Peyer's patch (tissue), 4 donors: ENCODE data around the gene CDH23.

Source experiments
- CTCF ChIP-seq, 6 experiments: fragments of 450-650 bp in 4 of 6; fragments of 200-600 bp in 2 of 6; sonication (generic) in 1 of 6; IDR thresholded peaks; one replicate each; pipeline ENCODE4 v1.5.1; 2017 to 2019; ENCODE audit warnings: antibody characterized with exemption in 6 of 6, mild to moderate bottlenecking in 3 of 6, moderate library complexity in 1 of 6
- POLR2A ChIP-seq, 2 donors: fragments of 450-650 bp; IDR thresholded peaks; one replicate each; pipeline ENCODE4 v1.5.1; 2017; ENCODE audit warnings: antibody characterized with exemption in 2 of 2, mild to moderate bottlenecking in 2 of 2, moderate library complexity in 2 of 2

GRCh38 chr10:71429929-71430328 lies 33.2 kb downstream of the CDH23 start:
- TF ChIP-seq CTCF (IDR thresholded peaks at IDR 0.05): no peak
- no peak for TF ChIP-seq POLR2A (IDR thresholded peaks at IDR 0.05)
